Mesenchymal stem cell (in vitro differentiated cells and primary cell): Measurements from ENCODE around the gene SLC12A4.
A peak's percentile ranks its signal among the peaks of the same experiment; 100 is the strongest.

Experiments used
- DNase-seq: peaks from one replicate; pipeline ENCODE4 v3.0.0-alpha.2; 2013
- H2AFZ ChIP-seq: one replicate; pipeline ENCODE4 v1.6.1; 2013; ENCODE audit warnings: low read depth, mild to moderate bottlenecking, control low read depth, inconsistent platforms, low read length, moderate library complexity
- H2AK5ac ChIP-seq: 2 replicates; pipeline ENCODE4 v1.6.1; 2013; ENCODE audit warnings: low read length, moderate library complexity, mild to moderate bottlenecking, inconsistent platforms; ENCODE audit not compliant: severe bottlenecking
- H2BK120ac ChIP-seq: one replicate; pipeline ENCODE4 v1.6.1; 2013; ENCODE audit warnings: low read depth, mild to moderate bottlenecking, inconsistent platforms, low read length, moderate library complexity
- H2BK12ac ChIP-seq, 2 experiments: one replicate each; pipeline ENCODE4 v1.6.1; 2013; ENCODE audit warnings: inconsistent platforms in 2 of 2, low read length in 2 of 2, mild to moderate bottlenecking in 2 of 2, moderate library complexity in 2 of 2, control low read depth in 1 of 2
- H2BK15ac ChIP-seq: one replicate; pipeline ENCODE4 v1.6.1; 2013; ENCODE audit warnings: mild to moderate bottlenecking, low read depth, inconsistent platforms; ENCODE audit not compliant: poor library complexity, severe bottlenecking
- H2BK5ac ChIP-seq: 2 replicates; pipeline ENCODE4 v1.6.1; 2013; ENCODE audit warnings: low read depth, mild to moderate bottlenecking, low read length, control low read depth, inconsistent platforms; ENCODE audit not compliant: poor library complexity, severe bottlenecking
- H3K14ac ChIP-seq, 2 experiments: one replicate each; pipeline ENCODE4 v1.6.1; 2013; ENCODE audit warnings: inconsistent platforms in 2 of 2, low read length in 2 of 2, control low read depth in 1 of 2, mild to moderate bottlenecking in 1 of 2, moderate library complexity in 1 of 2
- H3K18ac ChIP-seq, 2 experiments: one replicate each; pipeline ENCODE4 v1.6.1; 2013; ENCODE audit warnings: inconsistent platforms in 2 of 2, low read length in 2 of 2, control low read depth in 1 of 2, low read depth in 1 of 2, mild to moderate bottlenecking in 1 of 2
- H3K23ac ChIP-seq, 2 experiments: one replicate each; pipeline ENCODE4 v1.6.1; 2013; ENCODE audit warnings: inconsistent platforms in 2 of 2, low read length in 2 of 2, mild to moderate bottlenecking in 2 of 2, moderate library complexity in 2 of 2, control low read depth in 1 of 2
- H3K27ac ChIP-seq: 2 replicates; pipeline ENCODE4 v1.5.1; 2013; ENCODE audit warnings: mild to moderate bottlenecking, moderate library complexity, low read length, control low read depth, inconsistent platforms; ENCODE audit not compliant: poor library complexity, severe bottlenecking
- H3K27me3 ChIP-seq, 2 experiments: 2 replicates each; pipeline versions ENCODE4 v1.6.1 to v1.7.0; 2013; ENCODE audit warnings: low read length in 2 of 2, mild to moderate bottlenecking in 2 of 2, moderate library complexity in 2 of 2, control low read depth in 1 of 2, inconsistent platforms in 1 of 2; ENCODE audit not compliant: control insufficient read depth in 1 of 2, insufficient read depth in 1 of 2
- H3K36me3 ChIP-seq, 2 experiments: 2 replicates each; pipeline versions ENCODE4 v1.6.1 to v1.7.0; 2013; ENCODE audit warnings: low read length in 2 of 2, control low read depth in 1 of 2, inconsistent platforms in 1 of 2, low read depth in 1 of 2, mild to moderate bottlenecking in 1 of 2; ENCODE audit not compliant: insufficient read depth in 2 of 2, control insufficient read depth in 1 of 2
- H3K4ac ChIP-seq, 2 experiments: one replicate each; pipeline ENCODE4 v1.6.1; 2013; ENCODE audit warnings: inconsistent platforms in 2 of 2, low read length in 2 of 2, mild to moderate bottlenecking in 2 of 2, moderate library complexity in 2 of 2, control low read depth in 1 of 2, low read depth in 1 of 2
- H3K4me1 ChIP-seq: 2 replicates; pipeline ENCODE4 v1.6.1; 2013; ENCODE audit warnings: low read depth, low read length, control low read depth; ENCODE audit not compliant: control insufficient read depth, insufficient read depth
- H3K4me2 ChIP-seq: 2 replicates; pipeline ENCODE4 v1.6.1; 2013; ENCODE audit warnings: low read length, mild to moderate bottlenecking, inconsistent platforms; ENCODE audit not compliant: poor library complexity, severe bottlenecking
- H3K4me3 ChIP-seq, 2 experiments: 2 replicates each; pipeline versions ENCODE4 v1.5.1 to v1.7.0; 2013; ENCODE audit warnings: low read length in 2 of 2, mild to moderate bottlenecking in 2 of 2, control low read depth in 1 of 2, low read depth in 1 of 2; ENCODE audit not compliant: insufficient read depth in 1 of 2
- H3K79me1 ChIP-seq: replicated peaks from 2 replicates; pipeline ENCODE4 v1.6.1; 2013; ENCODE audit warnings: mild to moderate bottlenecking, control low read depth, low read length, inconsistent platforms; ENCODE audit not compliant: poor library complexity, severe bottlenecking
- H3K9ac ChIP-seq: 2 replicates; pipeline ENCODE4 v1.7.0; 2013; ENCODE audit warnings: mild to moderate bottlenecking, low read length, moderate library complexity
- H3K9me3 ChIP-seq: 2 replicates; pipeline ENCODE4 v1.7.0; 2013; ENCODE audit warnings: mild to moderate bottlenecking, low read length; ENCODE audit not compliant: control insufficient read depth
- H4K8ac ChIP-seq: one replicate; pipeline ENCODE4 v1.6.1; 2013; ENCODE audit warnings: inconsistent platforms, mild to moderate bottlenecking, low read length, moderate library complexity
- H4K91ac ChIP-seq: one replicate; pipeline ENCODE4 v1.6.1; 2013; ENCODE audit warnings: mild to moderate bottlenecking, low read length, inconsistent platforms
- WGBS: methylation state at CpG from one replicate; pipeline ENCODE4 v1.1.7; 2013; ENCODE audit warnings: mixed read lengths; 5-methylcytosine and 5-hydroxymethylcytosine counted together

Gene SLC12A4

DNA sequence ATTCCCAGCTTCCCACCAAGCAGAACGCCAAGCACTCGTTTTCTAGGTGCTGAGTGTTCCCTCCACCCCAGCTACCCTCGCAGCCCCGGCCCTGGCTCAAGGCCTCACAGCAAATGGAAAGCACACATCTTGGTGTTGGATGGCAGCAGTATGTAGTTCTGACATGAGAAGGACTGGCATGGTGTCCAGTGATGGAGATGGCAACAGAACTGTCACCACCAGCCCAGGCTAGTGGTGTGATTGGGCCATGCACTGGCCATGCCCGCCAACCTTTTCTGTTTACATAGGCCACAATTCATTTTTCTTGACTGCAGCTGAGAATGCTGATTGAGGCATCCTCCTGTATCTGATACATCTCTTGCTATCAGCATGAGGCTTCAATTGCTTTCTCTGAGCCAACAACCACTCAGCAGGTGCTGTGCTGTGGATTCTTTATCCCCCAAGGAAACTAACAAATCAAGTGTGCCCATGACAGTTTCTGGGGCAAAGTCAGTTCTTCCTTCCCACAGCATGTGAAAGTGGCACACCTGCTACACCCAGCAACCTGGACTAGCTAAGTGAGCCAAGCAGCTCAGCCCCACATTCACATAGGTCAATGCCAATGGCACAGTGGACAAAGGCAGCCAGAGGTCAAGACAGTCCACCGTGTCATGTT, 3.8 kb downstream of the SLC12A4 start:
- whole genome bisulfite sequencing: 96% methylated on average over 6 of the region's 6 CpGs
- Histone ChIP-seq H2BK12ac (no peak overlapping the region), H3K36me3 (peaks cover 52 to 58% of the 10 kb centered on the region in 2 experiments), H4K8ac (peak overlapping the region; percentile 35), H3K9me3 (no peaks in the 10 kb centered on the region), H3K9ac (no peak overlapping the region), H3K27me3 (no peaks in the 10 kb centered on the region), H2AK5ac (no peak overlapping the region), H3K27ac (no peak overlapping the region), H2BK15ac (no peak overlapping the region), H3K14ac (no peak overlapping the region), H3K4me2 (no peak overlapping the region), H2BK120ac (no peak overlapping the region), H3K4me1 (peaks cover 55% of the 10 kb centered on the region), H3K18ac (no peak overlapping the region), H2AFZ (no peak overlapping the region), H4K91ac (peak overlapping the region; percentile 4), H3K4ac (peak overlapping the region in 1 of 2 experiments; percentile 30), H3K4me3 (no peak overlapping the region), H3K23ac (peak overlapping the region in 1 of 2 experiments; percentile 94), H2BK5ac (no peak overlapping the region), H3K79me1 (peaks cover 43% of the 10 kb centered on the region)
- DNase-seq: no peak

DNA sequence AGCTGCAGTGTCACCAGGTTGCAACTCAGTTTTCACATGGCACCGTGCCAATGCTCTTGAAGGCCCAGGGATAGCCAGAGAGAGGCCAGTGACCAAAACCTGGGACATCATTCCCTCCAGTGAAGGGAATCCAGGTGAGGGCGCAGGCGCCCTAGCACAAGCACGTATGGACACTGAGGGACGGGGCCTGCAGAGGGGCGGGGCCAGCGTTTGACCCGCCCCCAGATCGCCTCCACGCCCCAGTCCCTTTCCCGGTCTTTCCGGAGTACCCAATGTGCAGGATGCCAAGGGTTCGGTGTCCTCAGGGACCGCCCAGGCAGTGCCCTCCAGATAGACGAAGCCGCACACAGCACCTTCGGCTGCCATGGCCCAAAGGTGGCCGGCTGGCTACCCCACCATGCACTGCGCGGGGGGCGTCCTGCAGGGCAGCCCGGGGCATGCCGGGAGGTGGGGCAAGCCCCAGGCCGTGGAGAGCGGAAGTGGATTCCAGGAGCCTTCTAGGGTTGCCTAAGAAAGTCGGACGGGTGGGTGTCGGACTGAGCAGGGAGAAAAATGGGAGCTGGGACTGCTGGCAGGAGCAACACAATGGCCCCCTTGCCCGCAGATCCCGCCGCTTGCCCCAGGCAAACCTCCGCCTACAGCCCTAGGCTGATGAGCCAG, 4.6 kb downstream of the SLC12A4 start:
- H2BK5ac ChIP-seq: no peak overlapping the region
- 95% methylated on average over 32 of the region's 32 CpGs for WGBS
- no peak for DNase-seq
- H3K23ac ChIP-seq: no peak overlapping the region
- no peak overlapping the region for H2BK15ac ChIP-seq
- H2BK12ac ChIP-seq: no peak overlapping the region
- H2AFZ ChIP-seq: no peak overlapping the region
- H3K9ac ChIP-seq: no peak overlapping the region
- no peak overlapping the region for H2BK120ac ChIP-seq
- H4K8ac ChIP-seq: no peak overlapping the region
- peaks cover 60 to 66% of the 10 kb centered on the region in 2 experiments for H3K36me3 ChIP-seq
- no peak overlapping the region for H2AK5ac ChIP-seq
- no peak overlapping the region for H4K91ac ChIP-seq
- peaks cover 51% of the 10 kb centered on the region for H3K79me1 ChIP-seq
- H3K27ac ChIP-seq: no peak overlapping the region
- peak overlapping the region in 1 of 2 experiments; percentile 46 for H3K4ac ChIP-seq
- H3K9me3 ChIP-seq: no peaks in the 10 kb centered on the region
- no peak overlapping the region for H3K18ac ChIP-seq
- H3K4me1 ChIP-seq: peaks cover 54% of the 10 kb centered on the region
- no peaks in the 10 kb centered on the region for H3K27me3 ChIP-seq
- peak overlapping the region in 1 of 2 experiments; percentile 11 for H3K4me3 ChIP-seq
- no peak overlapping the region for H3K4me2 ChIP-seq
- H3K14ac ChIP-seq: no peak overlapping the region

DNA sequence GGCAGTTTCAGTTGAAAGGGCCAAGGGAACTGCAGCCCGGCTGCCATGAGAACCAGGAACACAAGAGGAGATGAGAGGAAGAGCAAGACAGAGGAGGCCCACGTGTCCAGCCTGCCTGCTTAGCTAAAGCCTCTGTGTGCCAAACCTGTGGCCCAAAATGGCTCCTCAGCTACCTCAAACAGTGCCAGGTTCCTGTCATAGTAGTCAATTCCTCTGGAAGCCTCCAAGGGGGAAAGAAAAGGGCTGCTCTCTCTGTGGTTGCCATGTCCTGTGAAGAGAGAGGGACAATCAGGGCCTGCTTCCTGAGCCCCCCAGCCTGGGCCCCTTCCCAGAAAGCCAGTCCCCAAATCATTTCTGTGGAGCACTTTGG, 5.2 kb downstream of the SLC12A4 start:
- Histone ChIP-seq H3K4me3 (no peak overlapping the region), H4K8ac (peak overlapping the region; percentile 51), H3K4me1 (peaks cover 52% of the 10 kb centered on the region), H3K23ac (no peak overlapping the region), H3K79me1 (peaks cover 55% of the 10 kb centered on the region), H4K91ac (no peak overlapping the region), H3K14ac (no peak overlapping the region), H2BK120ac (no peak overlapping the region), H3K18ac (no peak overlapping the region), H3K4me2 (no peak overlapping the region), H3K9ac (no peak overlapping the region), H3K27me3 (no peaks in the 10 kb centered on the region), H3K36me3 (peaks cover 66 to 71% of the 10 kb centered on the region in 2 experiments), H2AFZ (no peak overlapping the region), H3K9me3 (no peaks in the 10 kb centered on the region), H2BK12ac (no peak overlapping the region), H2BK15ac (no peak overlapping the region), H3K27ac (no peak overlapping the region), H2BK5ac (no peak overlapping the region), H2AK5ac (no peak overlapping the region), H3K4ac (no peak overlapping the region)
- DNase-seq: no peak
- WGBS: 100% methylated on average over 2 of the region's 2 CpGs

DNA sequence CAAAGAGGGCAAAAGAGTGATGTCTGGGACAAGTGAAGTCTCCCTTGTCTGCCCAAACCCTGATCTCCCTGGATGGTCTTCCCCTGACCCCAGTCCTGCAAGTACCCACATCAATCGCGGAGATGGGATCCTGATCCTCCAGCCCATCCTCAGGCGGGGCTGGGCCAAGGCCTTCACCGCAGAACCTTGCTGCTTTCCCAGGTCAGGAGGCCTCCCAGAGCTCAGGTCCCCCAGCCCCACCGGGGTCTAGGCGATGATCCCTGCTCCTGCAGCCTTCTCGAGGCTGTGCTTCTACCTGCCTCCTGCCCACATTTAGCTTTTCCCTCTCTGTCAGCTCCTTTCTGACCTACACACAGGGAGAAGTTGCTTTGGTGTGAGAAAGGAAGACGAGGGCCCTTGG, 6.3 kb downstream of the SLC12A4 start:
- Histone ChIP-seq H3K79me1 (peaks cover 62% of the 10 kb centered on the region), H2BK15ac (no peak overlapping the region)

More for the DNA sequence above, 6.3 kb downstream of the SLC12A4 start:
- Histone ChIP-seq H4K91ac (no peak overlapping the region), H3K4ac (no peak overlapping the region), H3K18ac (no peak overlapping the region), H3K9me3 (no peaks in the 10 kb centered on the region), H4K8ac (no peak overlapping the region), H3K4me2 (no peak overlapping the region), H2BK12ac (no peak overlapping the region), H3K14ac (no peak overlapping the region), H2AFZ (no peak overlapping the region), H3K23ac (no peak overlapping the region), H2BK5ac (no peak overlapping the region), H2AK5ac (no peak overlapping the region), H3K27me3 (no peaks in the 10 kb centered on the region), H2BK120ac (no peak overlapping the region), H3K36me3 (peaks cover 76 to 81% of the 10 kb centered on the region in 2 experiments), H3K9ac (no peak overlapping the region), H3K4me3 (no peak overlapping the region), H3K4me1 (peaks cover 49% of the 10 kb centered on the region), H3K27ac (no peak overlapping the region)
- 98% methylated on average over 8 of the region's 8 CpGs for WGBS
- DNase-seq: no peak
